Posterior vena cava (tissue), 2 donors: ENCODE data around the gene SERPINH1. TPM values are rescaled to one million over a fixed set of nuclear protein-coding genes. Genes with fewer than 3 reads are reported as not detected.

Experiments
- DNase-seq: peaks from one replicate; pipeline ENCODE4 v3.0.0-alpha.2; 2020; ENCODE audit warnings: low spot score
- intact Hi-C, 2 donors: fragments of 100-400 bp; cut with DNase I; formaldehyde crosslinking; loops; one replicate each; pipeline versions ENCODE4 v1.14.1 to v1.14.2; 2022 to 2023
- total RNA-seq, 2 donors: library from RNA; stranded (reverse); fragmentation: NEBNext Ultra II Directional; extraction: Animal tissue kit (Norgen Biotek cat#: 25700); gene quantifications; one replicate each; pipeline ENCODE4 v1.2.1, GENCODE V29; 2021
- donor health status: DM: yes; HTN: yes; CAD: no.
- donor health status: DM: yes; HTN: yes; CAD: no.

Gene SERPINH1
- total RNA-seq, 2 donors from 2014 or later = 145 to 255 TPM

- peak; percentile 77 for DNase-seq
- intact Hi-C loops = loop anchor here in 1 of 2 donors (2.0 kb wide), 1 partner anchor 17 kb away; no protein-coding TSS in a partner anchor
Measured at GRCh38 chr11:75565916-75566762, 4.1 kb downstream of the SERPINH1 start.

- intact Hi-C loops = no loop called here
- DNase-seq = no peak
Measured at GRCh38 chr11:75566763-75567279, 4.8 kb downstream of the SERPINH1 start.

- DNase-seq = no peak
- intact Hi-C loops = no loop called here
Measured at GRCh38 chr11:75567971-75568370, 5.9 kb downstream of the SERPINH1 start.

- intact Hi-C loops = no loop called here
- DNase-seq = no peak
Measured at GRCh38 chr11:75568616-75569219, 6.7 kb downstream of the SERPINH1 start.

GRCh38 chr11:75570559-75571139 lies 8.6 kb downstream of the SERPINH1 start:
- no peak for DNase-seq
- intact Hi-C loops = loop anchor here in 1 of 2 donors (2.0 kb wide), 1 partner anchor 18 kb away; no protein-coding TSS in a partner anchor

GRCh38 chr11:75571625-75572024 lies 9.6 kb downstream of the SERPINH1 start:
- DNase-seq = no peak
- intact Hi-C loops = loop anchor here in 1 of 2 donors (2.0 kb wide), 1 partner anchor 19 kb away; no protein-coding TSS in a partner anchor

GRCh38 chr11:75572744-75573143 lies 10.7 kb downstream of the SERPINH1 start:
- DNase-seq = no peak
- intact Hi-C loops = no loop called here

- DNase-seq = no peak
- intact Hi-C loops = no loop called here
Measured at GRCh38 chr11:75574698-75575602, 12.9 kb downstream of the SERPINH1 start.

- intact Hi-C loops = no loop called here
- no peak for DNase-seq
Measured at GRCh38 chr11:75576017-75576416, 14.0 kb downstream of the SERPINH1 start.

GRCh38 chr11:75576499-75576918 lies 14.5 kb downstream of the SERPINH1 start:
- peak; percentile 92 for DNase-seq
- intact Hi-C loops = no loop called here

GRCh38 chr11:75577207-75577606 lies 15.2 kb downstream of the SERPINH1 start:
- intact Hi-C loops = no loop called here
- DNase-seq = no peak

GRCh38 chr11:75578977-75579376 lies 16.9 kb downstream of the SERPINH1 start:
- intact Hi-C loops = no loop called here
- DNase-seq = no peak

- intact Hi-C loops = loop anchor here (5.0 to 10.0 kb wide), 2 partner anchors 33 to 1055 kb away; no protein-coding TSS in a partner anchor
- no peak for DNase-seq
Measured at GRCh38 chr11:75579841-75580240, 17.8 kb downstream of the SERPINH1 start.

GRCh38 chr11:75582506-75582894 lies 20.4 kb downstream of the SERPINH1 start:
- no peak for DNase-seq
- intact Hi-C loops = loop anchor here (5.0 to 10.0 kb wide), 2 partner anchors 35 to 1058 kb away; no protein-coding TSS in a partner anchor

- intact Hi-C loops = loop anchor here (5.0 to 10.0 kb wide), 2 partner anchors 36 to 1058 kb away; no protein-coding TSS in a partner anchor
- peak; percentile 91 for DNase-seq
Measured at GRCh38 chr11:75582895-75583717, 21.1 kb downstream of the SERPINH1 start.

- peak; percentile 93 for DNase-seq
- intact Hi-C loops = loop anchor here (5.0 to 10.0 kb wide), 2 partner anchors 37 to 1059 kb away; no protein-coding TSS in a partner anchor
Measured at GRCh38 chr11:75583718-75584658, 21.9 kb downstream of the SERPINH1 start.
